ENCODE measurements around the gene ACOXL. TPM values are rescaled to one million over a fixed set of nuclear protein-coding genes. Genes with fewer than 3 reads are reported as not detected.

Gene ACOXL
- total and polyA plus RNA-seq, 2 of the 8 experiments (the other 6 are each of a cell fraction or from before 2014, with no cell fraction given) = 11.4 to 20.6 TPM

- Histone ChIP-seq H2BK20ac (ENCODE audit: low read length) (no peak overlapping the region), H2BK15ac (ENCODE audit: low read length) (no peak overlapping the region), H3K23ac (ENCODE audit: insufficient read length) (no peak overlapping the region), H3K36me3 (ENCODE audit: control insufficient read depth in 2 of 4, insufficient read depth in 4 of 4, low read length in 3 of 4) (no peaks in the 10 kb centered on the region), H3K4me1 (replicated peaks in 1 of 4; ENCODE audit: control insufficient read depth in 3 of 4, insufficient read depth in 4 of 4, low read length in 3 of 4) (0 out of 7 replicates have a peak, but pooled peaks cover 0 to 3% (median 0%) of the 10 kb centered on the region in 4 experiments), H3K14ac (ENCODE audit: insufficient read length) (no peak overlapping the region), H3K4ac (replicated peaks; ENCODE audit: insufficient read length, low read depth, low read length) (no peak overlapping the region), H2BK12ac (ENCODE audit: low read depth, low read length) (no peak overlapping the region), H3K79me2 (ENCODE audit: control insufficient read depth in 1 of 2, insufficient read depth in 2 of 2, low read length in 2 of 2) (no peaks in the 10 kb centered on the region), H3K23me2 (ENCODE audit: low read depth, low read length) (no peaks in the 10 kb centered on the region), H2BK120ac (replicated peaks; ENCODE audit: low read depth, low read length) (no peak overlapping the region), H4K5ac (ENCODE audit: insufficient read length, low read depth, low read length) (no peak overlapping the region), H3K27me3 (replicated peaks in 1 of 4; ENCODE audit: control insufficient read depth in 3 of 4, extremely low read depth in 1 of 4, insufficient read depth in 3 of 4, low read length in 3 of 4) (no peaks in the 10 kb centered on the region), H3K79me1 (ENCODE audit: low read depth, low read length) (no peaks in the 10 kb centered on the region), H2AK5ac (ENCODE audit: low read depth, low read length) (no peak overlapping the region), H4K8ac (ENCODE audit: extremely low read depth, insufficient read depth, low read length) (no peak overlapping the region), H4K20me1 (replicated peaks in 1 of 2; ENCODE audit: control insufficient read depth in 1 of 2, insufficient read depth in 2 of 2, low read length in 2 of 2) (no peaks in the 10 kb centered on the region), H4K91ac (replicated peaks; ENCODE audit: insufficient read length, low read length) (no peak overlapping the region), H2AFZ (ENCODE audit: low read length) (no peak overlapping the region), H3K27ac (ENCODE audit: low read depth, low read length) (no peak overlapping the region), H3K9ac (replicated peaks in 1 of 4; ENCODE audit: extremely low read depth in 1 of 4, low read depth in 3 of 4, low read length in 3 of 4) (no peak overlapping the region), H3K18ac (ENCODE audit: extremely low read depth, low read length) (no peak overlapping the region), H3K9me3 (ENCODE audit: insufficient read depth in 2 of 2, low read depth in 1 of 2, low read length in 1 of 2) (no peaks in the 10 kb centered on the region), H2BK5ac (ENCODE audit: low read depth, low read length) (no peak overlapping the region), H3K4me3 (ENCODE audit: extremely low read depth in 1 of 4, insufficient read depth in 2 of 4, low read depth in 3 of 4, low read length in 4 of 4) (no peak overlapping the region), H3K4me2 (ENCODE audit: insufficient read depth in 1 of 2, low read depth in 2 of 2, low read length in 2 of 2) (no peak overlapping the region), H3K56ac (replicated peaks; ENCODE audit: insufficient read length, low read depth, low read length) (no peak overlapping the region)
- ChIA-PET CTCF (ENCODE audit: partially characterized antibody) (no interaction called here), POLR2A (ENCODE audit: partially characterized antibody) (interaction anchor here (0.9 kb wide), 1 partner anchor 9 kb away, joined by 3 read pairs; no protein-coding TSS in a partner anchor)
- FAIRE-seq = no peak
- DNase-seq (ENCODE audit: low read depth in 1 of 2, low spot score in 2 of 2) = no peak
- WGBS, 2 experiments (ENCODE audit: extremely low coverage in 1 of 2, insufficient coverage in 1 of 2, insufficient read length in 1 of 2, insufficient replicate concordance in 2 of 2, low coverage in 1 of 2, low lambda C conversion rate in 2 of 2, missing lambda C conversion rate in 1 of 2) = 92% methylated on average over 5 of the region's 5 CpGs; no CpG with 5 or more reads in 1 of the 2 experiments
- TF ChIP-seq KDM4A (IDR thresholded peaks at IDR 0.05; ENCODE audit: low read depth, low read length, severe bottlenecking) (no peak), HDAC2 (IDR thresholded peaks at IDR 0.05; ENCODE audit: borderline replicate concordance in 1 of 2, low read depth in 2 of 2, low read length in 2 of 2) (no peak), ATF3 (IDR thresholded peaks at IDR 0.05; ENCODE audit: insufficient read depth, low read depth, low read length) (no peak), BACH1 (IDR thresholded peaks at IDR 0.05; ENCODE audit: low read length) (no peak), KDM1A (IDR thresholded peaks at IDR 0.05; ENCODE audit: borderline replicate concordance, low read length) (no peak), FOSL1 (IDR thresholded peaks at IDR 0.05; ENCODE audit: insufficient read depth, low read depth, low read length) (no peak), RBBP5 (IDR thresholded peaks at IDR 0.05; ENCODE audit: borderline replicate concordance, low read depth, low read length) (no peak), SRF (IDR thresholded peaks at IDR 0.05; ENCODE audit: low read depth, low read length) (no peak), JUN (IDR thresholded peaks at IDR 0.05; ENCODE audit: low read depth, low read length) (no peak), TEAD4 (IDR thresholded peaks at IDR 0.05; ENCODE audit: low read depth, low read length) (no peak), TAF7 (optimal IDR thresholded peaks at IDR 0.05; ENCODE audit: borderline replicate concordance, low read depth, low read length) (no peak), BCL11A (IDR thresholded peaks at IDR 0.05; ENCODE audit: low read depth in 2 of 2, low read length in 2 of 2) (no peak), RXRA (IDR thresholded peaks at IDR 0.05; ENCODE audit: insufficient read depth, low read depth, low read length) (no peak), KDM5A (IDR thresholded peaks at IDR 0.05; ENCODE audit: low read length) (no peak)
Measured at GRCh38 chr2:110957293-110957692, 224.9 kb downstream of the ACOXL start.
